Activated naive CD4-positive, alpha-beta T cell (primary cell): ENCODE results near the gene GABBR2.
"Not testable (repeated sequence)": the region's sequence is repeated elsewhere in the genome, so short reads cannot be mapped to it uniquely, and the experiment has no call there.

Source experiments
- DNase-seq, 4 experiments: peaks; one replicate each; lab custom pipeline; 2025; lab: John Stamatoyannopoulos, UW

The GABBR2 gene

DNA sequence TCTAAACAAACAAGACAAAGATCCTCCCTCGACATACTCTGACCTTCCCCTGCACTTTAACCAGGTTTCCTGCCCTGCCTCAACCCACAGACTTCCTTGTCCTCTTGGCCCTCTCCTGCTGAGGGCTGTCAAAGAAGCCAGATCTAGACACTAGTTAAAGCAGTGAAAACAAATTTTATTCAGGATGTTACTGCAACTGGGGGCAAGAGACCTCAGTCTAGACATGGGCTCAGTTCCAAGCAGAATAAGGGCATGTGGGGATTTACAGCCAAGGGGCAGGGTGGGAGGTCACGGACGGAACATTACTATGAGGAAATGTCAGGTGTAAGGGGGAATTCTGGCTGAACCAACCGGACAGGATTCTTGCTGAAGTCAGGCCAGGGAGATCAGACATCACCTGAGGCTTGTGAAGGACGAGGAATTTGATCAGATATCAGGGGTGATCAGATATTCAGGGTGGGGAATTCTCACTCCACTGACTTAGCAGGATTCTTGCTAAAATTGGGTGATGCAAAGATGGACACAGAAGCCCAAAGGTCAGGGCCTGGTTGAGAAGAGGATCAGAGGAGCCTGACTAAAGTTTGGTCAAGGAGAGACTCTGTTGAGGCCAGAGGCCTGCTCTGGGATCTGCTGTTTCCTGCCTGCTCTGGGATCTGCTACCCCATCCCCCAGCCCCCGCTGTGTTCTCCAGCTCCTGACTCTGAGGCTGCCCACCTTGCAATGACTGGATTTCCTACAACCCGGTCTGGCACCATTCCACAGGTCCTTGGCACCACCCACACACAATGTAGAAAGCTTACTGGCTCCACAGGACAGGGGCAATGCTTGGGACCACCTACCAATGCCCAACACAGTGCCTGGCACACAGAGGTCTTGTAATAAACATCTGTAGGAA, 21.5 kb downstream of the GABBR2 start:
- no peak for DNase-seq

GRCh38 chr9:98684816-98685215, 23.9 kb downstream of the GABBR2 start:
- not testable (repeated sequence) for DNase-seq

DNA sequence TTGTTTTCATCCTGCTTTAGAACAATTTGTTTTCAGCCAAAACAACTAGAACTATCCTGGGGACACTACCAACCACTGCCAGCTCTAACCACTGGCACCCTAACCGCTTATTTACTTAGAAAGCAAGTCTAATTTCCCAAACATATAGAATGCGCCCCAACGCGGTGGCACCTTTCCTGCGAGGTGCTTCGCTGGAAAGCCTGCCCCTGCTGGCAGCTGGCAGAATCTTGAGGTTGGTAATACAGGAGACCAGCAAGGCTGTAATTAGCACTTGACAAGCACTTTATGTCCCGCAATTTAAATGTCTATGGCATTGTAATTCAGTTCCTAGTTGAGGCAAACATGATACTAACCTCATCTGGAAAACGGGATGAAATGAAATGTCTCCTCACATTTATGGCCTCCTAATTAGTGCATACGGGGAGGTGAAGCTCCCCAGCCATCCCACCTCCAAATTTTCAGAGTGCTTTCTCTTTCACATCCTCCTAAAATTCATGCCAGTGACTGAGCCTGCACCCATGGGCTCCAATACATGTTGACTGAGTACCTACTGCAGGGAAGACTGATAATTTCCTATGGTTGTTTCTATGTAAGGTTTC, 30.4 kb downstream of the GABBR2 start:
- DNase-seq = no peak

- DNase-seq = no peak
These were observed 35.1 kb downstream of the GABBR2 start for GRCh38 chr9:98673681-98674080.

DNA sequence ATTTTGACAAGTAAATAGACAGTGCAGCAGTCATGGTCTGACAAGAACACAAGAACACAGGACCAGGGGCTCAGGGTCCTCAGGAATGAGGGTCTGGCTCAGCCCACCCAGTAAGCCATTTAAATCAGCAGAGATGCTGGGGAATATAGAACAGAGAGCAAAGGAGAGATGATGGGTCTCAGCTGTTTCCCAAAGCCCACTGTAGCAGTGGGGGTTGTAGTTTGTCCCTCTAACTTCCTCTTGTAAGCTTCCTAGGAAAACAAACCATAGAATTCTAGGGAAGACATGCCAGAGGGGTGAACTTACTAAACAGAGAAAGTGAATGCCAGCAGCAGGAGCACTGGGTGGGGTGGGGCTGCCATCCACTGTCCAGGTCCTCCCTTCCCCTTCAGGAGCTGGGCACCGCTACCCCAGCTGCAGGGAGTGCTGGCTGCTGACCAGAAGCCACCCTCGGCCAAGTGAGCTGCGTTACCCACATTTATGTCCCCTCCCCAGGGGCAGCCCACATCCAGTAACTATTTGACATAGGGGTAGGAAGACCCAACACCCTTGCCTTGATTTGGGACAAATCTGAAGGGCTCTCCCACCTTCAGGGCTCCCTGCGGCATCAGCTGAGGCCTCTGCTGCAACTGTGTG, 41.6 kb downstream of the GABBR2 start:
- no peak for DNase-seq

GRCh38 chr9:98665501-98665900, 43.2 kb downstream of the GABBR2 start:
- DNase-seq = no peak

- DNase-seq = no peak
These were observed 48.2 kb downstream of the GABBR2 start for GRCh38 chr9:98660541-98660940.

DNA sequence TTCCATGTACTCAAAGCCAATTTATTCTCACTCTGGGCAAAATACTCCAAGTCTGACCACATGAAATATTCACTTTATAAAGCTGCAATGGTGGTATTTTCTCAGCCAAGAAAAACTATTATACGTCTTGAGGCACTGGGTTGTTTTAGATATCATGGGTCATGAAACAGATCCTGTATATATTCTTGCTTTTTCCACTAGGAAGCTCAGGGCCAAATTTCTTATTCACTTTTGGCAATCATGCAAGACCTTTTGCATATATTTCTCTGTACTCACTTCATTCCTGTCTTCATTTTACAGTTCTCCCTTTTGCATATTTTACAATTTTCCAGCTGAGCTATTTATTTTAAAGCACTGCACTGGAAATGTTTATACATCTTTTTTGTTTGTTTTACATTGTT, 49.8 kb downstream of the GABBR2 start:
- no peak for DNase-seq

DNA sequence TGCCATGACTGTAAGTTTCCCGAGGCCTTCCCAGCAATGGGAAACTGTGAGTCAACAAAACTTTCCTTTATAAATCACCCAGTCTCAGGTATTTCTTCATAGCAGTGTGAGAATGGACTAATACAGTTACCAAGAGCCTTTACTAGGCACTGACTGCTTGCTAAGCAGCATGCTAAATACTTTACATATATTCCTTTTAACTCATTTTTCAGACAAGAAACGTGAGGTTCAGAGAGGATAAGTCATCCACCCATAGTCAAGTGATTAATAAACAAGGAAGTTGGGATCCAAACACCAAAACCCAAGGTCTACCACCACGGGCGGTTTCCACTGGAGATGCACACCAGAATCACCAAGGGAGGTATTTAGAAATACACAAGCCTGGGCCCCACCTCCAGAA, 50.8 kb downstream of the GABBR2 start:
- DNase-seq = no peak

- no peak for DNase-seq
These were observed 52.2 kb downstream of the GABBR2 start for GRCh38 chr9:98656511-98656910.

DNA sequence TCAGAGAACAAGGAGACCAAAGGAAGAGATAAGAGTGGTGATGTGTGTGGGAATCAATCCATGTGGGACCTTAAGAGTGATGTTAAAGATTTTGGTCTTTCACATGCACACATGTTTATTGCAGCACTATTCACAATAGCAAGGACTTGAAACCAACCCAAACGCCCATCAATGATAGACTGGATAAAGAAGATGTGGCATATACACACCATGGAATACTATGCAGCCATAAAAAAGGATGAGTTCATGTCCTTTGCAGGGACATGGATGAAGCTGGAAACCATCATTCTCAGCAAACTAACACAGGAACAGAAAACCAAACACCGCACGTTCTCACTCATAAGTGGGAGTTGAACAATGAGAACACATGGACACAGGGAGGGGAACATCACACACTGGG, 53.3 kb downstream of the GABBR2 start:
- DNase-seq = not testable (repeated sequence)

- no peak for DNase-seq
These were observed 54.5 kb downstream of the GABBR2 start for GRCh38 chr9:98654247-98654646.

DNA sequence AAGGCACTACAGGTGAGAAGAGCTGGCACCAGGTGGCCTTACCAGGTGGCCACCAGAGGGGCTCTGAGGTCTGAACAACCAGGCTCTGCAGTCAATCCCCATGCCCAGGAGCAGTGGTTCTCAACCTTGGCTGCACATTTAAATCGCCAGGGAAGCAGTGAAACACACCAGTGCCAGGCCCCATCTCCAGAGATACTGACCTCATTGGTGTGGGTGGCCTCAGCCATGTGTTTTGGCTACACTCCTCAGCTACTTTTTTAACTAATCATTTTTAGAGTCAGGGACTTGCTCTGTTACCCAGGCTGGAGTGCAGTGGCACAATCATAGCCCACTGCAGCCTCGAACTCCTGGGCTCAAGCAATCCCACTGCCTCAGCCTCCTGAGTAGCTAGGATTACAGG, 56.0 kb downstream of the GABBR2 start:
- DNase-seq = no peak

DNA sequence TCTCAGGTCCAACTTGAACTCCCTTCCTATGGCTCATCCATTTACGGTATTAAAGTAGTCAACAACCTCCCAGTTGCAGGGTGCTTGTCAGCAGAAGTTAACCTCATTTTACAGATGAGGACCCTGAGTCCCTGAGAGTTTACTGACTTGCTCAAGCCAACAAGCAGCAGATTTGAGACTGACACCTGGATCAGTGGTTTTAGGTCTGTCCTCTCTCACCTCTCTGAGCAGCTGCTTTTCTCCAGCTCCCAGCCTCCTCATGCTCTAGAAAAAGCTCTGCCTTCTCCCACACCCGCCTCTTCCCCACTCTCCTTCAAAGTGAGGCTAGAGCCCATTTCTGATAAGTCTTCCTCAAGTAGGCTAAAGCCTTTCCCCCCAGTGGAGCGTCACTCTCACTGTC, 56.4 kb downstream of the GABBR2 start:
- DNase-seq = no peak

- no peak for DNase-seq
These were observed 61.5 kb downstream of the GABBR2 start for GRCh38 chr9:98647236-98647635.

GRCh38 chr9:98644011-98644410, 64.7 kb downstream of the GABBR2 start:
- DNase-seq = no peak

DNA sequence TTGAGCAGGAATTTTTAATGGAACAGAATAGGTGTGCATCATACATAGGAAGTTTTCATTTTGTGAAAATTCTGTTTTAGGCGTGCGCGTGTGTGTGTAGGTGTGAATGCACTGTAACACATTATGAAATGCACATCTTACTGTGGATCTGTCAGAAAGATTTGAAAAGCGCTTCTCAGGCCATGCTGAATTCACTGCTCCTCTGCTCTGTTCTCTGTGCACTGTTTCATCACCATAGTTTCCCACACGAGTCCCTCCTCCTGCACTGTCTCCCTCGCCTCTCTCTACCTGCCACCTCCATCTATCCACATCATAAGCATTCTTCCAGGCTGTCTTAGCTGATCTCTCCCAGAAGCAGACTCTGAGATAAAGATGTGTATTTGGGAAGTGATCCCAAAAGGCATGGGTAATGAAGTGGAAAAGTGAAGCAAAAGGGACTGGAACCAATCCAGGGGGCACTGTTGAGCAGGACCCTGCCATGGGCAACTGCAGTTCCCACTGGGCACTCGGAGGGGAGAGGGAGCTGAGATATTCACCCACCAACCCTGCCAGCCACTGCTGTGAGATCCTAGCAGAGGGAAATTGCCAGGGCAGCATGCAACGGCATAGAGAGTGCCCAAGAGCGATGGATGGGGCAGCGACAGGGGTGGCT, 65.9 kb downstream of the GABBR2 start:
- DNase-seq = no peak

DNA sequence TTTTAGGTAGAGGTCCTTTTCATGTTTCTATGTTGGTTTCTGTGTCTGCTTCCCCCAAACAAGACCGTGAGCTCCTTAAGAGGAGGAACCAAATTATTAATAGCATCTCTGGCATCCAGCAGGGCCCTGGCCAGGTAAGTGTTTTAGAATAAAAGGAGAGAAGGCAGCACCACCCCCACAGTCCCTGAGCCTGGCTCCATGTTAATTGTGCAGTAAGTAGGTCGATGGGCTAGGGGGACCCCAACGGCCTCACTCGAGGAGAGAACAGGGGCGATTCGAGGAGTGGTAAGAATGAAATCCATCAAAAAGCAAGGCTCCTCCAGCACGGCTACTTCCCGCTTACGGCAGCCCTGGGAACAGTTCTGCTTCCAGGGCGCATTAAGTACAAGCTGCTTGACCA, 67.0 kb downstream of the GABBR2 start:
- no peak for DNase-seq

DNA sequence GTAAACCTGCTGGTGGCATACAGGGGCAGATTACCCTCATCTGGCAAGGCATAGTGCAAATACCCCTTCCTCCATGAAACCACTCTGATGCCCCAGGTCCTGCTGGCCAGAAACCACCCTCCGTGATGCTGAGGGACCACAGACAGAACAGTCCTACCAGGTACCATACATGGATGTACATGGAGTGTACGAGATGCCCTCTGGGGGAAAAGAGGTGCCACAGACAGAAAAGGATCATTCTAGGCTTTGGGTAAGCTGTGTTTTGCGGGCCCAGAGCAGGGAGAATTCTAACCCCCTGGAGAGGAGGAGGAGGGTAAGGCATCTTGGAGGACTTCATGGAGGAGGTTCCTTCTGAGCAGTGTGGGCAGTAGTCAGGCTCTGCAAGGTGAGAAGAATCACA, 68.3 kb downstream of the GABBR2 start:
- DNase-seq = no peak

DNA sequence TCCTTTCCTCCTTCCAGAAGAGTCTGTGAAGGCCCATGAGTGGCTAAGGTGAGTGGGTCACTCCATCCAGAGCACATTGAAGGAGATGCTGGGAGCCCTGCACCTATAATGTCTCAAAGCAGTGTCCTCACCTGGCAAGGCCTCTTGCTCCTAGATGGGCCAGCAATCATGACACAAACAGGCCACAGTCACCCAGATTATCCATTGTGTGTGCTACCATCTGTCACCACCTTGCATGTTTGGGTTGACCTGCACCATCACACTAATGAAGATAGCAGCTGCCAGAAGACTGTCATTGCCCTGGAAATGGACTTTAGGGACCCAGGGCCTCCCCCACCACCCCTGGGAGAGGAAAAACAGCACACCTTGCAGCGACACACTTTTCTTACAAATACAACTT, 69.6 kb downstream of the GABBR2 start:
- DNase-seq = no peak

GRCh38 chr9:98637381-98637780, 71.4 kb downstream of the GABBR2 start:
- no peak for DNase-seq

GRCh38 chr9:98635374-98635773, 73.4 kb downstream of the GABBR2 start:
- no peak for DNase-seq
